Anterior cingulate cortex (tissue), 58 donors: ENCODE data around the gene TMED4.
"Not testable (repeated sequence)": the region's sequence is repeated elsewhere in the genome, so short reads cannot be mapped to it uniquely, and the experiment has no call there.

Experiments used
- DNase-seq, 58 donors: peaks; one replicate each; lab custom pipeline; 2025; lab: John Stamatoyannopoulos, UW

Gene TMED4

GRCh38 chr7:44608916-44609648 lies 27.1 kb upstream of the TMED4 start:
- no peak for DNase-seq

- no peak for DNase-seq
These were observed 25.4 kb upstream of the TMED4 start for GRCh38 chr7:44607141-44608068.

- DNase-seq, result peak; percentile 89 to 100 (median 98)
These were observed 24.5 kb upstream of the TMED4 start, which contains the start of gene OGDH for GRCh38 chr7:44606341-44607140. TSS of gene OGDH (plus strand) at chr7:44606627. CDS start at chr7:44624344, 17,717 bp downstream.

GRCh38 chr7:44604941-44605340 lies 22.9 kb upstream of the TMED4 start:
- no peak for DNase-seq

GRCh38 chr7:44603193-44603592 lies 21.2 kb upstream of the TMED4 start:
- DNase-seq, result no peak

- no peak for DNase-seq
These were observed 20.5 kb upstream of the TMED4 start for GRCh38 chr7:44602576-44602910.

GRCh38 chr7:44599222-44599621 lies 17.2 kb upstream of the TMED4 start:
- no peak for DNase-seq

GRCh38 chr7:44597181-44597580 lies 15.2 kb upstream of the TMED4 start:
- not testable (repeated sequence) for DNase-seq

- no peak for DNase-seq
These were observed 14.1 kb upstream of the TMED4 start for GRCh38 chr7:44595934-44596635.

- no peak for DNase-seq
These were observed 8.9 kb upstream of the TMED4 start for GRCh38 chr7:44590910-44591309.

GRCh38 chr7:44587843-44588711 lies 6.0 kb upstream of the TMED4 start:
- DNase-seq, result peak in 11 of 58 donors; percentile 4 to 45 (median 16)

- DNase-seq, result no peak
These were observed 1.3 kb upstream of the TMED4 start for GRCh38 chr7:44583146-44583865.

- DNase-seq, result peak in 6 of 58 donors; percentile 21 to 55 (median 52)
These were observed 819 bp downstream of the TMED4 start for GRCh38 chr7:44580945-44581878.

GRCh38 chr7:44576228-44576627 lies 5.8 kb downstream of the TMED4 start:
- no peak for DNase-seq

GRCh38 chr7:44575054-44575453 lies 7.0 kb downstream of the TMED4 start:
- no peak for DNase-seq

- DNase-seq, result no peak
These were observed 7.7 kb downstream of the TMED4 start for GRCh38 chr7:44574287-44574872.
